ENCODE measurements around the gene TTYH1.

DNA sequence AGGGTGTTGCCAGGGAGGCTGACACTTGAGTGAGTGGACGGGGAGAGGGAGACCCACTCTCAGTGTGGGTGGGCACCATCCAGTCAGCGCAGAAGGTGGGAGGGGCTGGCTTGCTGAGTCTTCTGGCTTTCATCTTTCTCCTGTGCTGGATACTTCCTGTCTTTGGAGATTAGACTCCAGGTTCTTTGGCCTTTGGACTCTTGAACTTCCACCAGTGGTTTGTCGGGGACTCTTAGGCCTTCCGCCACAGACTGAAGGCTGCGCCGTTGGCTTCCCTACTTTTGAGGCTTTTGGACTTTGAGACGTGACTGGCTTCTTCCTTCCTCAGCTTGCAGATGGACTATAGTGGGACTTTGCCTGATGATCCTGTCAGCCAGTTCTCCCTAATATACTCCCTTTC lies 29.5 kb downstream of the TTYH1 start:
- TF ChIP-seq GATA3 (IDR thresholded peaks at IDR 0.05; ENCODE audit: low read depth, low read length) (no peak), GATA2 (IDR thresholded peaks at IDR 0.05; ENCODE audit: low read depth, low read length) (no peak)

Measured in SH-SY5Y (cell line).